D341Med (cell line): ENCODE measurements around the gene RIN3.
A peak's percentile ranks its signal among the peaks of the same experiment; 100 is the strongest.

ENCODE experiments used
- DNase-seq: peaks from one replicate; pipeline ENCODE4 v3.0.0; 2012; ENCODE audit warnings: low spot score

RIN3 gene

DNA sequence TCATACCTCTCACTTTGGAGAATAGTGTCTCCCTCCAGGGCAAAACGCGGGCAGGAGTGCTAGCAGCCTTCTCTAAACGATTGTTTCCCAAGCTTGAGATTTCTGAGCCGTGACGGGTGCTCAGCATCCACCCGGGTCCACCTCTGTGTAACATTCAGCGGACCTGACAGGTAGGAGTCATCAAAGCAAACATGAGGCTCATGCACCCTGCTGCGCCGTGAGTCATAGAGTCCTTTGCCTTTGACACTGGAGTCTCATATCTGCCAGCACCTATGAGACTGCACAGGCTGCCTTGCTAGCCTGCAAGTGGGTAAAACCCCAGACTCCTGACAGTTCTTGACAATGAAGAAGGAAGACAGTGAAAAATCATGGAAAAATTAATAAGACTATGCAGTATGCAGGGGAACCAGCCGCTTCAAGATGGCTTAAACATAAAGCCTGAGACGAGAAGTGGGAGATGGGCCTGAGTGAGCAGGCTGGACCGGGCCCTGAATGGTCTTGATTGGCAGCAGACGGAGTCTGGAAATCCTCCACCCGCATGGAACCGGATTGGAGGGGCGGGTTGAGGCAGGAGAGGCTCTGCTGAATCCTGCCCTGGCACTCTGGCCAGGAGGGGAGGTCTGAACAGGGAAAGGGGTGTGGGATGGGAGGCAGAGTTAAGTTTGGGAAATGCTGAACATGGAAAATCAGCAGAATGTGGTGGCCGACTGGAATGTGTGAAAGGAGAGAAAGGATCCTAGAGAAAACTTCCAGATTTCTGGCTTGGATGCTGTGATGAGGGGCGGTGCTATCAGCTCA, 180.6 kb downstream of the RIN3 start:
- DNase-seq = no peak

- no peak for DNase-seq
Measured at GRCh38 chr14:92694807-92695206, 181.2 kb downstream of the RIN3 start.

- no peak for DNase-seq
Measured at GRCh38 chr14:92695562-92695961, 182.0 kb downstream of the RIN3 start.

GRCh38 chr14:92696366-92696765, 182.8 kb downstream of the RIN3 start:
- no peak for DNase-seq

DNA sequence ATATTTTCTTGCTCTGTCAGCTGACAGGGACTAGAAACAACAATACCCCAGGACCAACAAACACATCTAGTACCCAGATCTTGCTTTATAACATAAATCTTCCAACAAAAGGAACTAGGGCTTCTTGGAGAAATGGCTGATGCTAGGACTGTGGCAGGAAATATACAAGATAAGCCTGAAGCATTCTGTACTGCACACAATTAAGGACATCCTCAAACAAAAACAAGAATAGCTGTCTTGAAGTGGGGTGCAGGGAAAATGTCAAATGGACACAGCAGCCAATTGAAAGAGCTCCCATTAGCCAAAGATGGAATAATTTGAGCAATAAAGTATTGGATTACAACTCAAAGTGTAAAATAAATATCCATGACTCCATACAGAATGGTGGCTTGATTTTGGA, 184.8 kb downstream of the RIN3 start:
- DNase-seq = no peak

GRCh38 chr14:92701826-92702225, 188.2 kb downstream of the RIN3 start:
- DNase-seq = no peak

- no peak for DNase-seq
Measured at GRCh38 chr14:92702441-92702918, 188.9 kb downstream of the RIN3 start.

DNA sequence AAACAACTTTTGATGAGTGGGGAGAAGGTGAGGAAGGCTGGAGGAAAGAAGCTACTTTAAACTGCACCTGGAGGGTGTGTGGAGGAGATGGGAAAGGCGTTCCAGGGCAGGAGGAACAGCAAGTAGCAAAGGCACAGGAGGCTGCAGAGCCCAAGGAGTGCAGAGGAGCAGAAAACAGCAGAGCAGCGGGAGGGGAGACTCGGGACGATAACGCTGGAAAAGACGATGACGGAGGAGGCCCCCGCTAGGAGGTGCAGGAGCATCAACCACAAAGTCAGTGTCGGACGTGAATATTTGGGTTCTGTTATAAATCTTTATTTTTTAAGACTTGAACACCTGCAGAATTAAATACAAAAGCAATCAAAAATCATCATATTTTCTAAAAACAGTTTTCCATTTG, 189.9 kb downstream of the RIN3 start:
- no peak for DNase-seq

- DNase-seq = no peak
Measured at GRCh38 chr14:92704036-92704804, 190.6 kb downstream of the RIN3 start.

DNA sequence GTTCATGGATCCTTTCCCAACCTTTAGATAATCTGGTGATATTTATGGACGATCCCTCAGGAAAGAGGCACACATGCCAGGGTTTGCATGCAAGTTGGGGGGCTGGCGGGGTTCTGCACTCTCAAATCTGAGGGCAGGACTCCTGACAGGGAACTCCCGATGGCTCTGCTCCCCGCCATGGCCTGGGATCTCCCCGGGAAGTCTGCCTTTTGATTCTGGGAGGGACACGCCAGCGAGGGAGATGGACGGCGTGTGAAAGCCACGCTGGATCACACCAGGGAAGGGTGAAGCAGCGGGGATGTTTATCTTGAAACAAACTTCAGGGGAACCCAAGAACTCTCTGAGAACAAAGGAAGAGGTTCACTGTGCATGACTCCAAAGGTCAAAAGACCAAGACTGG, 191.2 kb downstream of the RIN3 start:
- no peak for DNase-seq

DNA sequence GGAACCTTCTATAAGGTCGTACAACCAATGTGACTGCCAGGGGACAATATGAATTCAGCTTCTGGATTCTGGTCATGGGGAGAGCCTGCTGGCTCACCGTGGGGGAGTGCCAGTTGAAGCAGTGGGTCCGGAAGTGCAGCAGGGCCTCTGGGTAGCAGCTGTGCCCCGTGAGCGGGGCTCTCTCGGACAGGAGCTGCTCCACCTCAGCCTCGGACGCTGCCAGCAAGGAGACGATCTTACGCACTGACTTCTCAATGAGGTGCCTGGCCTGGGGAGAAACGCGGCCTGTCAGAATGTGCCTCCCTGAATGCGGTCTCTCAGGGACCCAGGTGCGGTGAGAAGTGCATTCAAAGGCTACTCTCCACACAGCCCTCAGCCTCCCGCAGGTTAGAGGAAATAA, 192.8 kb downstream of the RIN3 start:
- no peak for DNase-seq

DNA sequence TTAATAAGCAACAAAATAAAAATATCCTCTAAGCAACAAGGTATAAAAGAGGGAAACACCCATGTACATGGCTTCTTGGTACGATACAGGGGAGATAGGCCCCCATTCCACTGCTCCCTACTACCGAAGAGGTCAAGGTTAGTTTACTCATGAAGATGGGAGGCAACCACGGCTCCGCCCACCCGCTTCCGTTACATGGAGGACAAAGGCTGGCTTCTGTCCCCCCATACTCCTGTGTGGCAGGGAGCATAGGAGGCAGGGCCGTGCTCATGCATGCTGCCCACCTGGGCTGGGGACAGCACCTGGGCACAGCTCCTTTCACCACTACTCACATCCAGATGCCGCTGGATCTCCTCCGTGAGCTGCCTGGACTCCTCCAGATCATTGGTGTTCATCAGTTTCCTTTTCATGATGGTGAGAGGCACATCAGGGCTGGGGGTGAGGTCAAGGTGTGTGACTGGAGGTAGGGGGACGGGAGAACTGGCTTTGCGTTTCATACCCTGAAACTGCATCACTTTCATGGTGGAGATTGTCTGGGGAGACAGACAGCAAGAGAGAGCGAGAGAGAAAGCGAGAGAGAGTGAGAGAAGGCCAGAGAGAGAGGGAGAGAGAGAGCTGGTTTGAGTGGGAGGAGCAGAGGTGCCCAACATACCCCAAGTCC, 195.9 kb downstream of the RIN3 start:
- DNase-seq = no peak

GRCh38 chr14:92710001-92710341, 196.4 kb downstream of the RIN3 start:
- DNase-seq = no peak

DNA sequence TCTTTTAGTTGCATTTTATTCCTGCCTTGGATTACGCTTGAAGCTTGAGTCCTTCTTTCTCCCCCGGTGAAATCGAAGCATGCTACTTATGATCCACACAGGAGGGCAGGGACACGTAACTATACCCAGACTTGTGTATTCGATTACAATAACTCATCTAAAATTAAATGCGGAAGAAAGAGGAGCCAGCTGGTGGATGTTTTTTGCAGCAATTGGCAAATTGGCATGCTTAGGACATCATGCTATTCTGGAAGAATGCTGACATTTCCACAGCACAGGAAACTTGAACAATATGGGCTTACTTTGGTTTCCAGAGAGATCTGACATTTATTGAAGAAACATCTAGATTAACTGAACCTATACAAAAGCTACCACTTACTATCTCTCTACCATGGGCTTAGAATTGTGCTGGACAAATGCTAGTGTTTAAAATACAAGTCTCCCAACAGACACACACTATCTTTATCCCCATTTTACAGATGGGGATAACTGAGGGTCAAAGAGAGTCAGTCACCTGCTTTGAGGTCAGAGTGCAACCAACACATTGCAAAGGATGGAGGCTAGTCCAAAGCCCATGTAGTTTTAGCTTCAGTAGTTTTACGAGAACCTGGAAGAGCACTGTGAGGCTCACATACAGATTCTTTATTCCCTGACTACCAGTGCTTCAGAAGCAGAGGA, 198.5 kb downstream of the RIN3 start:
- no peak for DNase-seq

DNA sequence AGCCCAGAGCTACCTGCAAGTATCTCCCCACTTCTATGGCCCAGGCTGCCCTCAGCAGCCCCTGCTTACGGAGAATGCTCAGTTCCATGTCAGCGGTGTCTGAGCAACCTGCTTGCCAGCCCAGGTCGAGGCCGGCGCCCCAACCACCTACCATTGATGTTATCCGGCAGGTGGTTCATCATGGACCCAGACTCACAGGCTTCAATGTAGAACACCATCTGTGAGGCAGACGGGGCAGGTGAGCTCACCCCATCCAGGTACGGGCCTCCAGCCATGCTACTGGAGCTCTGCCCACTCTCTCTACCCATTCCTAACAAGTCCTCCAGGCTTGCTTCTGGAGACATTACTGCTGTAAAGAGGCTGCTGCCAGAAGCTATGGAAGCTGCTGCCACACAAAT, 199.1 kb downstream of the RIN3 start:
- no peak for DNase-seq

DNA sequence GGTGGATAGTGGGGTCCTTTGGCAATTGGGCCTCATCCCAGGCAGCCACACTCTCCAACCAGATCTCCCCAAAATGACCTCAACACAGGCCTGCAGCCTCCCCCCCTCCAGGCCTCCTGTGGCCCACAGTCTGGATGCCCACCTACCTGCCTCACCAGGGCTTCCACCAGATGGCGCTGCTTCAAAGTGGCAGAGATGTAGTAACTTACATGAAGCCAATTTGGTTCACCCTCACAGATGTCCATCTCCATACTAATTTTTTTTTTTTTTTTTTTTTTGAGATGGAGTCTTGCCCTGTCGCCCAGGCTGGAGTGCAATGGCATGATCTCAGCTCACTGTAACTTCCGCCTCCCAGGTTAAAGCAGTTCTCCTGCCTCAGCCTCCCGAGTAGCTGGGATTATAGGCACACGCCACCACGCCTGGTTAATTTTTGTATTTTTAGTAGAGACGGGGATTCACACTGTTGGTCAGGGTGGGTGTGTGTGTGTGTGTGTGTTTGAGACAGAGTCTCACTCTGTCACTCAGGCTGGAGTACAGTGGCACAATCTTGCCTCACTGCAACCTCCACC, 201.2 kb downstream of the RIN3 start:
- peak; percentile 85 for DNase-seq

DNA sequence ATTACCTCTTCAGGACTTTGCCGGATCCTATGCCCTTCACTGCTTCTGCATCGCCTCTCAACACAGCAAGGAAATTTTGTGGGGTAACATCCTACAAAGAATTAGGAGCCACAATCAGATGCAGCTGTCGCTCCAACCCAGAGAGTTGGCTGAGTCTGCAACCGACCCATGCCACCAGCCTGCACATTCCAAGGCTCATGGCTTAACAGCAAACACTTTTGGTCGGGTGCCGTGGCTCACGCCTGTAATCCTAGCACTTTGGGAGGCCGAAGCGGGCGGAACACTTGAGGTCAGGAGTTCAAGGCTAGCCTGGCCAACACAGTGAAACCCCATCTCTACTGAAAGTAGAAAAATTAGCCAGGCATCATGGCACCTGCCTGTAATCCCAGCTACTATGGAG, 202.6 kb downstream of the RIN3 start:
- no peak for DNase-seq

GRCh38 chr14:92717571-92718042, 204.0 kb downstream of the RIN3 start:
- no peak for DNase-seq

DNA sequence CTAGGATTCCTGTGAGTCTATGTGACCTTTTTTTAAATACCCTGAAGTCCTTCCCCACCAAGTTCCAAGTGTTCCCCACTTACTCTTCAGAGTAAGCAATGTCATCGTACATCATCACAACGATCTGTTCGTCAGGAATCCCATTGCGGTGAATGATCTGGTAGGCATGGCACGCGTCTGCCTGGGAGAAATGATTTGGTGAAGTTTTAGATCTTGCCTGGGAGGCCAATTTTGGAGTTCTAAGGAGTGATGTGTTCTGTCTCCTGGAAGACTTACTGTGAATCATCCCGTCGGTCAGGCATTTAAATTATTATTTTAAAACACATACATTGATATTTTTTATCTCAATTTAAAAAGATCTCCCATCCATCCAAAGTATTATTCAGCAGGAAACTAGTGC, 205.1 kb downstream of the RIN3 start:
- no peak for DNase-seq

DNA sequence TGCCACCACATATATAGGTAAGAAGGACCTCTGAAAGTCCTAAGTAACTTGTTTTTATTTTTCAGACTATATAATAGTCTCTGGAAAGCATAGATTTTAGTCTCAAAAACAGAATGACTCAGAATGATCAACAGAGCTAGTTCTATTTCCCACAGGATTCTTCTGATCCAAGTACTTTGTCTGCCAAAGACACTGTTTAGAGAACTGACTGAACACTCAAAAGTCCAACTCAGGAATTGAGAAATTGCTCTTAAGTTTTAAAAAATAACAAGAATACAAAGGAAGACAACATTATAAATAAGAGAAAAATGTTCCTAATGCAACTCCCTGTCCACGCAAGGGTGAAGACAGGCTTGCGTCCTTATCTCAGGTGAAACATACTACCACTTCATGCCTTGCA, 205.8 kb downstream of the RIN3 start:
- DNase-seq = no peak

GRCh38 chr14:92719890-92720323, 206.3 kb downstream of the RIN3 start:
- no peak for DNase-seq
